Stimulated activated CD4-positive, alpha-beta T cell treated with anti-CD3 and anti-CD28 coated beads, Interleukin-4, amount 100 ng/mL, for 1 hour (primary cell): ENCODE measurements around the gene EFR3B.
"Not testable (repeated sequence)": the region's sequence is repeated elsewhere in the genome, so short reads cannot be mapped to it uniquely, and the experiment has no call there.

Source experiments
- DNase-seq: peaks from one replicate; pipeline ENCODE4 v3.0.0-alpha.2; 2020

EFR3B gene

DNA sequence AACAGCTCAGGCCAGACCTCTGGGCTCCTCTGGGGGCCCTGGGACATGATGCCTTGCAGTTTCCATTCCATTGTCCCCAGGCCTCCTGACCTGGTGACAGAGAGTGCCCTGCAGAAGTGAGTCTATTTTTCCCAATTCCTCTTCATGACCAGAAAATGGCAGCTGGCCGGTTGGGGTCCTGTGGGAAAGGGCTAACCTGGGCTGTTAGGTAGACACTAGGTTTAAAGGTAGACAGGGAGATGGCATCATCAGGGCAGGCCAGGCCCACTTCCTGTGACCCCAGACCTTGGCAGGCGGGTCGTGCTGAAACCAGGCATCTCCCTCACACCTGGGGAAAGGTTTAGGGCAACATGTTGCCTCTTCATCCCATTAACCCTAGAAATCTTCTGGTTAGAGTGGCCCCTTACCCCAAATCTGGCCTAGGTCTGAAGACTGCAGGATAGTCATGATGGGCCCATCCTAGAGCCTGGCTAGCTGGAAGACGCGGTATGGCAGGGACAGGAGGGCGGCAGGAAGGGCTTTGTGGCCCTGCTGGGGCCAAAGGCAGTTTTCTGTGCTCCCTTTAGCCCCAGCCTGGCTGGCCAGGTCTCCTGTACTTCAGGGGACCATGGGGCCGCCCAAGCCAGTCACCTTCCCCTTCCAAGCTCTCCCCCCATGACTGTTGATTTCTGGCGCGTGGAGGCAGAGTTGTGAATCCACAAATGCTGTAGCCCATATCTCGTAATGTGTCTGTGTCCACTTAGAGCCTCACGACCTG is 116.4 kb downstream of the EFR3B start:
- DNase-seq = no peak

DNA sequence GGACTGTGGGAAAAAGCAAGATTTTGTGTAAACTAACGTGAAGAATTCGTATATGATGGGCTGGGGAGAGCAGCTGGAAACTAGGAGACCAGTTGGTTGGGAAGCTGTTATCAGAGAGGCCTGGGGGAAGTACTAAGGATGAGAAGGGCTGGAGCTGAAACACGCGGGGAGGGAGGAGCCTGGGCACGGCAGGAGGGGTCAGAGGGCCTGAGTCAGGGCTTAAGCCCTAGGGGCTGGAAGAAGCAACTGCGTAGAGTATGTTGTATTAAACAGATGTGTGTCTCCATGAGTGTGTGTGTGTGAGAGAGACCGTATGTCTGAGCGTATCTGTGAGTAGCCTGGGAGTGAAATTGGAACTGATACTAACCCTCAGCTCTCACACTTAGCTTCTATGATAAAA is 118.1 kb downstream of the EFR3B start:
- no peak for DNase-seq

DNA sequence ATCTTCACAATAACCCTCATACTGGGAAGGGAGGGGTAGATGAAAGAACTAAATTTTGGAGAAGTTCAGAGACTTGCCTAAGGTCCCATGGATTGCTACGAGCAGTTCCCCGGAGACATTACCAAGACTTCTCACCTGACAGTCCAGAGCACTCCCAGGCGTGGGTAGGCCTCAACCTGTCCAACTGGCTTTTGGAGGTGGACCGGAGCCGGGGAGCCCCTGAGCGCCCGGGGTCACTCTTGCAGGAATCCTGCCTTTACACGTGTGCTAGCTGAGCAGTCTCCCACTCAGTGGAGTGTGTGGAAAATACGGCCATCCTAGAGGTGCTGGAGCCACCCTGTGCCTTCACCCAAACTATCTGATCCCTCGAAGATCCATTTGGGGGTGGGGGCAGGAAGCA is 118.5 kb downstream of the EFR3B start:
- DNase-seq = no peak

GRCh38 chr2:25161055-25161781 is 119.3 kb downstream of the EFR3B start:
- DNase-seq = peak; percentile 74

DNA sequence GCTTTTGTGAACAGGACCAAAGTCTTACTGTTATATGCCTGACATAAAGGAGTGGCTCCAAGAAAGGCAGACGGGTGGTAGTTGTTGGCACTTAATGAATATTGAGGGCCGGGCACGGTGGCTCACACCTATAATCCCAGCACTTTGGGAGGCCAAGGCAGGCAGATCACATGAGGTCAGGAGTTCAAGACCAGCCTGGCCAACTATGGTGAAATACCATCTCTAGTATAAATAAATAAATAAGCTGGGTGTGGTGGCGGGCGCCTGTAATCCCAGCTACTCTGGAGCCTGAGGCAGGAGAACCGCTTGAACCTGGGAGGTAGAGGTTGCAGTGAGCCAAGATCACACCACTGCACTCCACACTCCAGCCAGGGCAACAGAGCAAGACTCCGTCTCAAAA is 120.2 kb downstream of the EFR3B start:
- not testable (repeated sequence) for DNase-seq

DNA sequence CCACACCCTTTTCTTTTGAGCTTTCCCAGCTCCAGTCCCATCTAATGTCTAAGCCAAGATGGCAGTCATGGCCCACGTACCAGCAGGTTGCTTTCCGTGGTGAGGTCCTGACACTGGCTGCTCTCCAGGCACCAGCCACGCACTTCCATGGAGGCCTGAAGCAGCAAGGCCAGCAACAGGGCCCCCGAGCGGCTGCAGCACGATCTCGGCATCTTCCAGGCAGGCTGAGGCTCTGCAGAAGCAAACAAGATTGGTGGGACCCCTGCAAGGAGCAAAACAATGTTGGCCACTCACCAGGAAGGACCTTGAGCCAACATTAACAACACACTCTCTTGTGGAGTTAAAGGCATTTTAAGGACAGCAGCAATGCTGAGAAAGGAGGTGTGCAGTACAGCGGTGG is 122.7 kb downstream of the EFR3B start:
- no peak for DNase-seq

GRCh38 chr2:25165992-25166875 is 124.4 kb downstream of the EFR3B start:
- peak; percentile 37 for DNase-seq

DNA sequence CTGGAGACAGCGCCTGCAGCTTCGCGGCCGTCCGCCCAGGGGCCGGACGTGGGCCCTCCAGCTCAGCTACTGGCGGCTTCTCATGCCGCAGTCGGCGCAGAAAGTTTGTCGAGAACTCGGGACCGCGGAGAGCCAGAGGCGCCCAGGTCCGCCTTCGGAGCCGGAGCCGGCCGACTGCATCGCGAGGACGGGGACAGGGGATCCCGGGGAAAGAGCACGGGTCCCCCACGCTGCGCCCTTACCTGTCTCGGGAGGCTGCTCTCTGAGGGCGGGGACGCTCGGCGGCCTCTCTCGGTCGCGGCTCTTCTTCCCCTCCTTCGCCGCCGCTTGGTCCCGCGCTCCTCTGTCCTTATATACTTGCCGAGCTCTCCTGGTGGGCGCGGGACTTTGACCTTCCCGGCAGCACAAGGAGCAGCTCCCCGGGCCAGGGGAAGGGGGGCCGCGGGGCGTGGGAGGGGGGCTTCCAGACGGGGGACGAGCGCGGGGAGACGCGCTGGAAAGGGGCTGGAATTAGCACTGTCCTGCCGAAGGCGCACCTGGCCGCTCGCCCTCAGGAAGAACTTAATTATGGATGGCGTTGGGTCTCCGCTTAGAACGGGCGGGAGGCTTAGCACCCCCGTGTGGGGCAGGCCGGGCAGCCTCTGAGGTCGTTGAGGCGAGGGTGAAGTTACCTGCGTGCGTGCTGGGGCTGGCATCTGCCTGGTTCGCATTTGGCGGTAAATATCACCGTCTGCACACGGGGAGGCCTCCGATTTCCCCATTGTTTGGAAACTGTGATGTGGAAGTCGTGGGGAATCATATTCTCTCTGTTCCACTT is 126.6 kb downstream of the EFR3B start, which contains the start of gene POMC:
Gene POMC (minus strand): TSS at position 325 of the 817 bp plus-strand sequence. CDS start 3,808 bp downstream, outside the sequence.
- peak; percentile 29 for DNase-seq

- DNase-seq = no peak
These were observed 127.2 kb downstream of the EFR3B start for GRCh38 chr2:25169073-25169470.

DNA sequence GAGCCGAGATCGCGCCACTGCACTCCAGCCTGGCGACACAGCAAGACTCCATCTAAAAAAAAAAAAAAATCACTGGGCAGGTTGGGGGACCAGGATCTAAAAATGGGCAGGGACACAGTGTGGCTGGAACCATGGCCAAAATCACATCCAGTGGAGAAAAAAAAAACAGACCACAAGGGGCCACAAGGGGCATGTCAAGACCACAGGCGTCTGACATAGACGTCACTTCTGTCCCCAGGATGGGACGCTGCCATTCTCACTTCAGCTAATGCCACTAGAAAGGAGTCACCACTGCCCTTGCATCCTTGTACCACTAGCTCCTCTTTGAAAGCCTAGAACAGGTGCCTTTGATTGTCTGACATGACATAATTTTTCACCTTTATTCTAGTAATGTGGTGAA is 129.0 kb downstream of the EFR3B start:
- DNase-seq = no peak

DNA sequence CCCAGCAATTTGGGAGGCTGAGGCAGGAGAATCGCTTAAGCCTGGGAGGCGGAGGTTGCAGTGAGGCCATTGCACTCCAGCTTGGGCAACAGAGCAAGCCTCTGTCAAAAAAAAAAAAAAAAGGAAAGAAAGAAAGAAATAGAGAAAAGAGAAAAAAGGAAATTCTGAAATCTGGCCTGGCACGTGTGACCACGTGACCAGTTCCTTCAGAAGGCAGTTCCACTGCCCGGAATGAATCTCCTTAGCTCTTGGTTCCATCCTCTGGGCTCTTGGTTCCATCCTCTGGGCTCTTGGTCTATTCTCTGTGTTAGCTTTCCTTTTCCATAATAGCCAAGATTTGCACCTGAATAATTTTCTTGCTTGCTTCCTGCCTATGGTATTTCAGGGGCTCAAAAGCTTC is 131.8 kb downstream of the EFR3B start:
- no peak for DNase-seq

GRCh38 chr2:25174192-25174861 is 132.5 kb downstream of the EFR3B start:
- DNase-seq = no peak

GRCh38 chr2:25176138-25176537 is 134.3 kb downstream of the EFR3B start:
- no peak for DNase-seq

DNA sequence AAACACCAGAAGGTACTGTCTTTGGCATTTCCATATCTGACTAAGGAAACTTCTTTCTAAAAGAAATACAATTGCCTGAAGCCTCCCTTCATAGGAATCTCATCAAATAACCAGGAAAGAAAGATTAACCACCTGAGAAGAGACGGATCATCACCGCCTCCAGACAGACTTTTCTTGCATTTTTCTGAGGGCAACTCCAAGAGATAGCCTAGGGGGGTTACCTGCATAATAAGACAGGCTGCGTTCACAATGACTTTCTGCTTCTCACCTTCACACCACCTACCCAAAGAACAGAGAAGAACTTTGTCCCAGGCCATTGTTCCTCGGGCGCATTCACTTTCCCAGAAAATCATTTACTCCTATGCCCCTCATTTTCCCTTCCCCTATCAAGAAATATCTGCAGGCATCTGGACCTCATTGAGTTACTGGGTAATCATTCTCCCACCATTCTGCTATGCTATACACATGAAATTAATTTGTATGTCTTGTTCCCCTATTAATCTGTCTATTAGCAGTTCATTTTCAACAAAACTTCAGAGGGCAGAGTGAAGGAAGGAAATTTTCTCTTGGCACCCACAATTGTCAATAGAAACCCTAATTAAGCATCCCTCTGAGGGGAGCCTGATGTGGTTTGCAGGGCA is 134.8 kb downstream of the EFR3B start:
- no peak for DNase-seq

DNA sequence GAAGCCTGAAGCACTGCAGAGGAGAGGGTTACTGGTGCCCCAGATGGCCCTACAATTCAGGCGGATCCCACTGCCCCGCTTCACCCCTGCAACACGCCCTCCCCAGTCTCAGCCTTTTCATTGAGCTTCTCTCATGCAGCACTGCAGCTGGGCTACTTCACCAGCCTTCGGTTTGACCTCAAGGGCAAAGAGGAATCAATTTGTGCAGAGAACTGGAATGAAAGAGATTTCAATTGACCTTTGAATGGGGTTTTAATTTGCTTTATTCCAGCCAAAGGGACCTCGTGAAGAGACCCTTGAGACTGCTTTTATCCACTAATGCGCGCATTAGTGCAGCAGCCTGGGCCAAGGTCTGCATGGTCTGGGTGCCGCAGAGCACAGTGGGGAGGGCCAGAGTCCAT is 135.3 kb downstream of the EFR3B start:
- no peak for DNase-seq

DNA sequence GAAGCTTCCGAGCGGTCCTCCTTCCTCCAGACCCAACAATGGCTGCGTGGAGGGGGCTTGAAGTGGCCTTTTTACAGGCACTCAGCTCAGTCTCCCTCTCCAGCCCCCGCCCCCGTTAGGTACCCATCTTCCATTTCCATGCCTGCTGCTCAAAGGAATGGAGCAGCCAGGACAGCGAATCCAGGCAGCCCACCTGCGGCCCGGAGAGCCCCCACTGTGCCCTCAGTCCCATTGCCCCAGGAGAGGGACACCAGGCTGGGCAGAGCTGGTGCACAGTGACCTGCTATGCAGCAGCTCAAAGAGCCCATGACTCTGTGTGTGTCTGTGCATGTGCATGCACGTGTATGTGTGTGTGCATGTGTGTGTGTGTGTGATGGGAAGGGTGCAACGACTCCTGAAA is 137.1 kb downstream of the EFR3B start:
- no peak for DNase-seq

DNA sequence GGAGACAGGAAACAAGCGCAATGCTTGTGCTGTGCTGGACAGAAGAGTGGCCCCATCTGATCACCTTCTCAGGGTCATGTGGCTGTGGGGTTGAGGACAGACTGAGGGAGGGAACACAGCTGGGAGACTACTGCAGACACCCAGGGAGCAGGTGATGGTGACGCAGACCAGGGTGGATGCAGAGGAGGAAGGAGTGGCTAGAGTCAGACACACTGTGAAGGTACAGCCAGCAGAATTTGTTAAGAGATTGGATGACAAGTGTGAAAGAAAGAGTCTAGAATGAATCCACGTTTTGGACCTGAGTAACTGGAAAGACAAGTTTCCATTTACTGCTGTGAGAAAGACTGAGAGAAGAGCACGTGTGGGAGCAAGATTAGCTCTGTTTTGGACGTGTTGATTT is 142.4 kb downstream of the EFR3B start:
- DNase-seq = no peak

DNA sequence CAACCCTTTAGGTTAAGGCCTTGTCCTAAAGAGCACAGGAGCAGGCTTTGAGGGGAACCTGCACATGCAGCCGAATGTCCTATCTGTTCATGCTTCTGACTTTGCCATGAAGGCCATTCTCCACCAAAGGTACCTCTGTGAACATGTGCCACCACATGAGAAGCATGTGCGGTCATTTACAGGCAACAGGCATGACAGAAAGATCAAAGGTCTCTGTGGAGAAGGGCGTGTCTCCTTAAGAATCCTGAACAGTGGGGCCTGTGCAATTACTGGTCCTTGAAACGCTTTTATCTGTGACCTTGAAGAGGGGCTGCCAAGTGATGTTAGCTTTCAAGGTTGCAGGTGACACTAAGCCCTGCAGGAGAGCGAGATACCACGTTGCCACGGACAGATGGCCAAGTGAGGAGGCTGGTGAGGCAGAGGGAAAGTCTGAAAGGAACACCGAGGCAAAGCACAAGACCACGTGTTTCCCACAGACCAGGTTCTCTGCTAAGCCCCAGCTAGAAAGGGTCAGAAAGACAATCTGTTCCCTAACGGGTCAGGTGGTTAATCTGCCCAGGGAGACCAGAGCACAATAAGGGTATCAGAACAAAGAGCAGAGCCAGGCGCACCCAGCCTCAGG is 146.0 kb downstream of the EFR3B start:
- DNase-seq = no peak

- DNase-seq = no peak
These were observed 146.5 kb downstream of the EFR3B start for GRCh38 chr2:25188405-25188804.

- no peak for DNase-seq
These were observed 148.7 kb downstream of the EFR3B start for GRCh38 chr2:25190536-25190935.

DNA sequence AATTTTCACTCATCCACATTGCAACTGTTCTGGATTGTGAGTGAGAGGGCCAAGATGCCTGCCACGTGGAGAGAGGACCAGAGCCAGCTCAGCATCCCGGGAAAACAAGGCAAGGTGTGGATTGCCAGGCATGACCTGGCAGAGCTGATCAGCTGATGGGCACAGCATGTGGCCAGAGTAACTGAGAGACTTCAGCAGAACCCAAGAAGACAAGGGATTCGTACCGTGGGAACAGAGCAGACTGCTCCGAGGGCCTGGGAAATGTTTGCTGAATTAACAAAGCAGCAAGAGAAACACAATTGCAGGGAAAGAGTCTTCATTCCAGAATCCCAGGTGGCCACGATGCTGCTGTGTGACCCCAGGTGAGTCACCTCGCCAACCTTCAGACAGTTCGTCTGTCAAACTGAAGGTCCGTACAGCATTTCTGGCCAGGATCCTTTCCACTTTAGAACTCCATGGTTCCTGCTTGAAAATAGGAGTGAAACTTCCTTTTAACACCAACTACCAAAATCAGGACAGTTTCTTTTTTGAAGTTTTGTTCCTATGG is 152.8 kb downstream of the EFR3B start:
- no peak for DNase-seq
